HG03520 (cell line): Measurements from ENCODE around the gene DSCAML1.

Experiments used
- ATAC-seq: cut with Tn5 transposase; IDR thresholded peaks from one replicate; pipeline ENCODE4 v1.9.1; 2021; ENCODE audit warnings: mild to moderate bottlenecking, moderate library complexity; ENCODE audit not compliant: unreplicated experiment

Gene DSCAML1

GRCh38 chr11:117702946-117703598 lies 93.9 kb downstream of the DSCAML1 start:
- ATAC-seq, result no peak

GRCh38 chr11:117701781-117702180 lies 95.2 kb downstream of the DSCAML1 start:
- ATAC-seq, result no peak

- ATAC-seq, result no peak
Measured at GRCh38 chr11:117700551-117700950, 96.5 kb downstream of the DSCAML1 start.

GRCh38 chr11:117697319-117697718 lies 99.7 kb downstream of the DSCAML1 start:
- ATAC-seq, result no peak

- no peak for ATAC-seq
Measured at GRCh38 chr11:117696540-117696939, 100.5 kb downstream of the DSCAML1 start.

GRCh38 chr11:117693344-117693743 lies 103.7 kb downstream of the DSCAML1 start:
- ATAC-seq, result no peak

- no peak for ATAC-seq
Measured at GRCh38 chr11:117691516-117691915, 105.5 kb downstream of the DSCAML1 start.

GRCh38 chr11:117691218-117691514 lies 105.8 kb downstream of the DSCAML1 start:
- ATAC-seq, result no peak

GRCh38 chr11:117690484-117691217 lies 106.4 kb downstream of the DSCAML1 start:
- ATAC-seq, result no peak

- ATAC-seq, result no peak
Measured at GRCh38 chr11:117688255-117688797, 108.7 kb downstream of the DSCAML1 start.

- no peak for ATAC-seq
Measured at GRCh38 chr11:117687776-117688175, 109.2 kb downstream of the DSCAML1 start.

GRCh38 chr11:117686711-117687110 lies 110.3 kb downstream of the DSCAML1 start:
- no peak for ATAC-seq

GRCh38 chr11:117685566-117685965 lies 111.5 kb downstream of the DSCAML1 start:
- no peak for ATAC-seq

- no peak for ATAC-seq
Measured at GRCh38 chr11:117684731-117685130, 112.3 kb downstream of the DSCAML1 start.

- ATAC-seq, result no peak
Measured at GRCh38 chr11:117684111-117684510, 112.9 kb downstream of the DSCAML1 start.

- no peak for ATAC-seq
Measured at GRCh38 chr11:117681438-117681837, 115.6 kb downstream of the DSCAML1 start.

- ATAC-seq, result no peak
Measured at GRCh38 chr11:117679461-117679860, 117.6 kb downstream of the DSCAML1 start.

GRCh38 chr11:117678658-117679406 lies 118.2 kb downstream of the DSCAML1 start:
- ATAC-seq, result no peak

GRCh38 chr11:117677729-117678310 lies 119.2 kb downstream of the DSCAML1 start:
- no peak for ATAC-seq

- ATAC-seq, result no peak
Measured at GRCh38 chr11:117676501-117676900, 120.5 kb downstream of the DSCAML1 start.

- ATAC-seq, result no peak
Measured at GRCh38 chr11:117673602-117674001, 123.4 kb downstream of the DSCAML1 start.
